ENCODE data around the gene RAD17.
A peak's percentile ranks its signal among the peaks of the same experiment; 100 is the strongest.

Gene RAD17

DNA sequence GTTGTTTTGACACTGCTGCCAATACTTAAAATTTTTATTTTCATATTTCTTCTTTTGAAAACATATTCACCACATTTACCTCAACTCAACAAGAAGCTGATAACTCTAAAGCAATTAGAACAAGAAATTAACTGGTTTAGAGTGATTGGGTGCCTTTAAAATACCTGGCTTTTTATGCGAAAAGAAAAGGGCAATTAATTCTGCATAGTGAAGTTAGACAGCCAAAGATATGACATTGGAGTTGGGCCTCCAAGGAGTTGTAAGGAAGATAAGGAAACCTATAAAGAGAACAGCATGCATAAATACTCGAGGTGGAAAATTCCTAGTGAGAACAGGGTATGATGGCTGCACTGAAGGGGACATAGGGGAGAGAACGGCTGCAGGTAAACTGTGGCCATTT lies 9.9 kb upstream of the RAD17 start:
- Histone ChIP-seq H3K27ac (no peak overlapping the region), H3K27me3 (replicated peaks) (no peaks in the 10 kb centered on the region), H3K36me3 (replicated peaks) (peaks cover 17% of the 10 kb centered on the region), H3K4me3 (ENCODE audit: low read depth, low read length) (no peak overlapping the region)
- in situ Hi-C loops (cut with HindIII; ENCODE audit: low pct_ligation_motif_present, low sequenced_read_pairs), result no loop called here
- DNase-seq, result no peak
- TF ChIP-seq, protein P1, sequence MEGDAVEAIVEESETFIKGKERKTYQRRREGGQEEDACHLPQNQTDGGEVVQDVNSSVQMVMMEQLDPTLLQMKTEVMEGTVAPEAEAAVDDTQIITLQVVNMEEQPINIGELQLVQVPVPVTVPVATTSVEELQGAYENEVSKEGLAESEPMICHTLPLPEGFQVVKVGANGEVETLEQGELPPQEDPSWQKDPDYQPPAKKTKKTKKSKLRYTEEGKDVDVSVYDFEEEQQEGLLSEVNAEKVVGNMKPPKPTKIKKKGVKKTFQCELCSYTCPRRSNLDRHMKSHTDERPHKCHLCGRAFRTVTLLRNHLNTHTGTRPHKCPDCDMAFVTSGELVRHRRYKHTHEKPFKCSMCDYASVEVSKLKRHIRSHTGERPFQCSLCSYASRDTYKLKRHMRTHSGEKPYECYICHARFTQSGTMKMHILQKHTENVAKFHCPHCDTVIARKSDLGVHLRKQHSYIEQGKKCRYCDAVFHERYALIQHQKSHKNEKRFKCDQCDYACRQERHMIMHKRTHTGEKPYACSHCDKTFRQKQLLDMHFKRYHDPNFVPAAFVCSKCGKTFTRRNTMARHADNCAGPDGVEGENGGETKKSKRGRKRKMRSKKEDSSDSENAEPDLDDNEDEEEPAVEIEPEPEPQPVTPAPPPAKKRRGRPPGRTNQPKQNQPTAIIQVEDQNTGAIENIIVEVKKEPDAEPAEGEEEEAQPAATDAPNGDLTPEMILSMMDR (IDR thresholded peaks at IDR 0.05; ENCODE audit: low read depth, low read length, missing control alignments), result no peak

DNA sequence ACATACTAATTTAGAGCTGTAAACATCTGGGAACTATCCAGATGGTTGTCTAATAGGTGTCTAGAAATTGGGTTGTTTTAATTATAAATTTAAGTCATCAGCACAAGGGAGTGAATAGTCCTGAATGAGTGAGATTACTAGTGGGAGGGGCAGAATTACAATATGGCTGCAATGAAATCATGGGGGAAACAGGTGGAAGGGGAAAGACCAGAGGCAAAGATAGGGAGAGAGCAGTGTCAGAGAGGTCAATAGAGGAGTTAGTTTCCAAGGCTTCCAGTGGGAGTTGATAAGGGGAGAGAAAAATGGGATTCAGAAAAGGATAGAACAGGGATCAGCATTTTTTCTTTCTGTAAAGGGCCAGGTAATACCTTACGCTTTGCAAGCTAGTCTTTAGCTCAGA lies 9.2 kb upstream of the RAD17 start:
- Histone ChIP-seq H3K27ac (no peak overlapping the region), H3K4me3 (ENCODE audit: low read depth, low read length) (no peak overlapping the region), H3K27me3 (replicated peaks) (no peaks in the 10 kb centered on the region), H3K36me3 (replicated peaks) (peaks cover 18% of the 10 kb centered on the region)
- no peak for DNase-seq
- in situ Hi-C loops (cut with HindIII; ENCODE audit: low pct_ligation_motif_present, low sequenced_read_pairs), result no loop called here
- TF ChIP-seq, protein P1 (IDR thresholded peaks at IDR 0.05; ENCODE audit: low read depth, low read length, missing control alignments), result no peak

DNA sequence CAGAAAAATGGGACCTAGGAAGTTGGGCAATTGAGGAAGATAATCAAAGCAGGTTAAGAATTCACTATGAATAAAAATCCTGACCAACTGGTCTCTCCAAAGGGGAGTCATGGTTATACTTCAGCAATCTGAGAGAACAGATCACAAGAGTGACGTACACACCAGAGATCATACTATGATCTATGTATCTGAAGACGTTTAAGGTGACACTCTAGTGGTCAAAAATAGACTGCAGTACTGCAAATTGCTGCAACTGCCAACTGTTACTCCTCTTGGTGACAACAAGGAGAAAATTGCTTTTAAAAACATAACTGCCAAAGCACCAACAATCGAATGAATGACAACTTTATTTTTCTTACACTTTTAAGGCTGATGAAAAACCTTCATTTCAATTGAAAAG lies 5.2 kb upstream of the RAD17 start:
- TF ChIP-seq, protein P1 (IDR thresholded peaks at IDR 0.05; ENCODE audit: low read depth, low read length, missing control alignments), result peak; percentile 50
- Histone ChIP-seq H3K36me3 (replicated peaks) (peaks cover 27% of the 10 kb centered on the region), H3K4me3 (ENCODE audit: low read depth, low read length) (no peak overlapping the region), H3K27ac (no peak overlapping the region), H3K27me3 (replicated peaks) (no peaks in the 10 kb centered on the region)
- in situ Hi-C loops (cut with HindIII; ENCODE audit: low pct_ligation_motif_present, low sequenced_read_pairs), result no loop called here
- peak; percentile 13 for DNase-seq

DNA sequence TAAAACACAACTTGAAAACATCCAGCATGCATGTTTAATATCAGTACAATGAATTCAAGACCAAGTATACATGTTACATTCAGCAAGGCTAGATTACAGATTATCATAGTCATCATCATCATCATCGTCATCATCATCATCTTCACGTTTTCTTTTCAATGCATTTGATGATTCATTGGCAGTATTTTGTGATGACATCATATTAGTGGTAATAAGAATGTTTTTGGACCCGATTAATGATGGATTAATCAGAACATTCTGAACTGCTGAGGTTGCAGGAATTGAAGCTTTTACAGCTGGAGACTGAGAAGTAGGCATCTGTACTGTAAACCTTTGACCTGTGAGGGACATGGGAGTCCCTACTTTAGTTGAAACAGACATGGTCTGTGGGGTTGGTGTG lies 4.8 kb upstream of the RAD17 start:
- DNase-seq, result no peak
- in situ Hi-C loops (cut with HindIII; ENCODE audit: low pct_ligation_motif_present, low sequenced_read_pairs), result no loop called here
- Histone ChIP-seq H3K4me3 (ENCODE audit: low read depth, low read length) (no peak overlapping the region), H3K27me3 (replicated peaks) (no peaks in the 10 kb centered on the region), H3K27ac (no peak overlapping the region), H3K36me3 (replicated peaks) (peaks cover 27% of the 10 kb centered on the region)
- TF ChIP-seq, protein P1 (IDR thresholded peaks at IDR 0.05; ENCODE audit: low read depth, low read length, missing control alignments), result no peak

DNA sequence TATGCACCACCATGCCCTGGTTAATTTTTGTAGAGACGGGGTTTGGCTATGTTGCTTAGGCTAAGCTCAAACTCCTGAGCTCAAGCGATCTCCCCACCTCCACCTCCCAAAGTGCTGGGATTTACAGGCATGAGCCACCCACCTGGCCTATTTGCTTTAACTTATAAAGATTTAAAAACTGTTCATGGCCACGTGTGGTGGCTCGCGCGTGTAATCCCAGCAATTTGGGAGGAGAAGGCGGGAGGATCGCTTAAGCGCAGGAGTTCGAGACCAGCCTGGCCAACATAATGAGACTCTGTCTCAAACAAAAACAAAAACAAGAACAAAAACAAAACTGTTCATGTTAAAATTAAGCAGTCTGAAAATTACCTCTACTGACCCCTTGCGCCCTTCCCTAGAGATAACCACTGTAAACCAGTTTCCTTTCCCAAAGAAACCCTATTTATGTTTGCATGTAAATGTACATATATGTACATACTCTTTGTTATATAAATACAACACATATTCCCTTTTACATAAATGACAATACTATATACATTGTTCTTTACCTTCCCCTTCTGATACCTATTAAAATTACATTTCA lies 1.8 kb upstream of the RAD17 start:
- H3K27ac ChIP-seq, result no peak overlapping the region
- H3K27me3 ChIP-seq (replicated peaks), result no peaks in the 10 kb centered on the region
- H3K4me3 ChIP-seq (ENCODE audit: low read depth, low read length), result peak overlapping the region; percentile 73
- H3K36me3 ChIP-seq (replicated peaks), result peaks cover 25% of the 10 kb centered on the region
- no peak for DNase-seq
- TF ChIP-seq, protein P1 (IDR thresholded peaks at IDR 0.05; ENCODE audit: low read depth, low read length, missing control alignments), result no peak
- in situ Hi-C loops (cut with HindIII; ENCODE audit: low pct_ligation_motif_present, low sequenced_read_pairs), result no loop called here
